HG02885 (cell line): ENCODE data around the gene HCAR3.
"Not testable (repeated sequence)": the region's sequence is repeated elsewhere in the genome, so short reads cannot be mapped to it uniquely, and the experiment has no call there.

ENCODE experiments used
- ATAC-seq: cut with Tn5 transposase; IDR thresholded peaks from one replicate; pipeline ENCODE4 v1.9.1; 2021; ENCODE audit warnings: mild to moderate bottlenecking; ENCODE audit not compliant: unreplicated experiment, poor library complexity

HCAR3 gene

GRCh38 chr12:122676781-122677180 is 39.8 kb downstream of the HCAR3 start:
- not testable (repeated sequence) for ATAC-seq

- not testable (repeated sequence) for ATAC-seq
Measured at GRCh38 chr12:122676015-122676414, 40.6 kb downstream of the HCAR3 start.

DNA sequence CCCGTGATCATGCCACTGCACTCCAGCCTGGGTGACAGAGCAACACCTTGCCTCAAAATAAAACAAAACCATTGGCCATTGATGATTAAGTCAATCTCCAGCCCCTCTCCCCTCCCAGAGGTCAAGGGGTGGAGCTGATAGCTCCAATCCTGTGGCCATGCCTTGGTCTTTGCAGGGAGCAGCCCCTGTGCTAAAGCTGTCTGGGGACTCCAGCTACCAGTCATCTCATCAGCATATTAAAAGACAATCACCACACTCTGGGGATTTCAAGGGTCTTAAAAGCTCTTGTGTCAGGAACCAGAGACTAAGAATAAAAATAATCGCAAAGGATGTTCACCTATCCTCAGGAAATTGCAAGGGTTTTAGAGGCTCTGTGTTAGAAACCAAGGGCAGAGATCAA is 44.1 kb downstream of the HCAR3 start:
- no peak for ATAC-seq

GRCh38 chr12:122669397-122670070 is 47.1 kb downstream of the HCAR3 start:
- ATAC-seq, result no peak

- ATAC-seq, result no peak
Measured at GRCh38 chr12:122668268-122668667, 48.3 kb downstream of the HCAR3 start.

- no peak for ATAC-seq
Measured at GRCh38 chr12:122665759-122666158, 50.9 kb downstream of the HCAR3 start.

GRCh38 chr12:122665349-122665748 is 51.3 kb downstream of the HCAR3 start:
- no peak for ATAC-seq
